IPS DF 6.9 (cell line): Measurements from ENCODE around the gene COASY.

Experiments
- DNase-seq: peaks from one replicate; pipeline ENCODE4 v3.0.0-alpha.2; 2013; ENCODE audit warnings: low read depth, low spot score
- H3K27ac ChIP-seq: one replicate; pipeline ENCODE4 v1.5.1; 2013; ENCODE audit warnings: low read length, control low read depth
- H3K27me3 ChIP-seq: 2 replicates; pipeline ENCODE4 v1.6.1; 2013; ENCODE audit warnings: mild to moderate bottlenecking, low read length; ENCODE audit not compliant: control insufficient read depth, insufficient read depth
- H3K36me3 ChIP-seq: 2 replicates; pipeline ENCODE4 v1.6.1; 2013; ENCODE audit warnings: low read length; ENCODE audit not compliant: control insufficient read depth, insufficient read depth
- H3K4me1 ChIP-seq: 2 replicates; pipeline ENCODE4 v1.6.1; 2013; ENCODE audit warnings: low read length; ENCODE audit not compliant: control insufficient read depth, insufficient read depth
- H3K4me3 ChIP-seq: 2 replicates; pipeline ENCODE4 v1.5.1; 2013; ENCODE audit warnings: mild to moderate bottlenecking, low read length
- H3K9me3 ChIP-seq: 2 replicates; pipeline ENCODE4 v1.6.1; 2013; ENCODE audit warnings: low read length, inconsistent platforms; ENCODE audit not compliant: control insufficient read depth, insufficient read depth
- WGBS: extraction: QIAGEN DNeasy Blood & Tissue Kit; methylation state at CpG from one replicate; pipeline ENCODE4 v1.1.7; 2013; ENCODE audit warnings: mixed read lengths, missing lambda C conversion rate; ENCODE audit not compliant: insufficient read length, insufficient coverage; 5-methylcytosine and 5-hydroxymethylcytosine counted together

The COASY gene

DNA sequence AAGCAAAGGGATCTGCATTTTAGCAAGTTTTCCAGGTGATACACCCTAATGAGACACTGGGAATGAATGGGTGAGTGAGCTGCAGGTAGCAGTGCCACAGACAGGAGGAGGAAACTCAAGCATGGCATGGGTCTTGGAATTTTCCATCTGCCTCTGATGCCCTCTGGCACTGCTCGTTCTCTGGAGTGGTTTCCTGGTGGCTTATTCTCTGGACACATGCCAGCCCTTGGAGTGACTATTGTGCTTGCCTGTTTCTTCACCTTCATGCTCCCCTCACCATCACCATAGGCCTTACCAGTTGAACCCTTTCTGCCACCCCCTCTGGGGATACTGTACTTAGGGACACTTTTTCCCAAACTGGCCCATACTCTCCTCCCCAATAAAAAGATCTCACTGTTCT lies 1.6 kb downstream of the COASY start:
- Histone ChIP-seq H3K36me3 (peaks cover 12% of the 10 kb centered on the region), H3K27me3 (no peaks in the 10 kb centered on the region), H3K4me1 (peaks cover 3% of the 10 kb centered on the region; the same call in 1 of the 2 replicates), H3K9me3 (no peaks in the 10 kb centered on the region), H3K4me3 (no peak overlapping the region), H3K27ac (no peak overlapping the region)
- no peak for DNase-seq
- no CpG with 5 or more reads among the region's 1 CpG for WGBS

- Histone ChIP-seq H3K4me1 (peaks cover 3% of the 10 kb centered on the region; the same call in 1 of the 2 replicates), H3K9me3 (no peaks in the 10 kb centered on the region), H3K36me3 (peaks cover 15% of the 10 kb centered on the region), H3K27me3 (no peaks in the 10 kb centered on the region), H3K27ac (no peak overlapping the region), H3K4me3 (no peak overlapping the region)
- no peak for DNase-seq
- no CpG with 5 or more reads among the region's 9 CpGs for WGBS
Observed at GRCh38 chr17:42563950-42564349, 2.0 kb downstream of the COASY start.

GRCh38 chr17:42564815-42565522 lies 3.0 kb downstream of the COASY start:
- H3K4me1 ChIP-seq, result peaks cover 3% of the 10 kb centered on the region; the same call in 1 of the 2 replicates
- H3K27me3 ChIP-seq, result no peaks in the 10 kb centered on the region
- H3K27ac ChIP-seq, result no peak overlapping the region

GRCh38 chr17:42565523-42566214 lies 3.7 kb downstream of the COASY start:
- H3K36me3 ChIP-seq, result peaks cover 27% of the 10 kb centered on the region
- H3K4me3 ChIP-seq, result no peak overlapping the region
- DNase-seq, result no peak
- H3K4me1 ChIP-seq, result peaks cover 3% of the 10 kb centered on the region; the same call in 1 of the 2 replicates
- H3K27me3 ChIP-seq, result no peaks in the 10 kb centered on the region
- no peak overlapping the region for H3K27ac ChIP-seq
- no peaks in the 10 kb centered on the region for H3K9me3 ChIP-seq
- WGBS, result no CpG with 5 or more reads among the region's 16 CpGs

More at GRCh38 chr17:42564815-42565522, 3.0 kb downstream of the COASY start:
- peaks cover 24% of the 10 kb centered on the region for H3K36me3 ChIP-seq
- no CpG with 5 or more reads among the region's 15 CpGs for WGBS
- H3K4me3 ChIP-seq, result no peak overlapping the region
- no peak for DNase-seq
- no peaks in the 10 kb centered on the region for H3K9me3 ChIP-seq

DNA sequence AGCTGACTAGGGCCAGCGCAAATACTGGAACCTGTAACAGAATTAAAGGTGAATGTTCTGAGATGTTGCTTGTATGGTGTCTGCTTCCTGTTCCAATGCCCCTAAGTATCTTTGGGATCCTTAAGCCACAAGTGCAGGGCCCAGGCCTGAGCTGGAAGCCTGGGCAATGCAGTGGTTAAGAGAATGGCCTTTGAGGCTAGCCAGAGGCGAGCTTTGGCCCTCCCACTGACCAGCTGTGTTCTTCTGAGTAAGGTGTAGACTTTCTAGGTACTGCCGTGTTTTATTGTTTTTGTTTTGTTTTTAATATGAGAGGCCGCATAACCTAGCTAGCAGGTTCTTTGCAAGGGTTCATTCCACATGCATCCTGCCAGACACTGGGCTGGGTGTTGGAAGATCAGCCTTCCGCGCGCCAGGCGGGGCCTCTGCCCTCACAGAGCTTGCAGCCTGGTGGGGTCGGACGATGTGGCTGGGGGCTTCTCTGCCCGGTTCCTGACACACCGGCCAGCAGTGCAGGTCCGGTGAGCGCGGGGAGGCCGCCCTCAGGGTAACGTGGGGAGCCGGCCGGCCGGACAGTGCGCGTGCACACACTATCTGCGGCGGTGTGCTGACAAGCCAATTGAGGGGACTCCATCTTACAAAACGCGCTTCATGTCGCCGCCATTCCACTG lies 4.4 kb downstream of the COASY start:
- Histone ChIP-seq H3K27me3 (no peaks in the 10 kb centered on the region), H3K9me3 (no peaks in the 10 kb centered on the region), H3K4me3 (peak overlapping the region; percentile 20; the same call in 1 of the 2 replicates), H3K36me3 (peaks cover 29% of the 10 kb centered on the region), H3K4me1 (peaks cover 3% of the 10 kb centered on the region; the same call in 1 of the 2 replicates), H3K27ac (no peak overlapping the region)
- no CpG with 5 or more reads among the region's 28 CpGs for WGBS
- no peak for DNase-seq

DNA sequence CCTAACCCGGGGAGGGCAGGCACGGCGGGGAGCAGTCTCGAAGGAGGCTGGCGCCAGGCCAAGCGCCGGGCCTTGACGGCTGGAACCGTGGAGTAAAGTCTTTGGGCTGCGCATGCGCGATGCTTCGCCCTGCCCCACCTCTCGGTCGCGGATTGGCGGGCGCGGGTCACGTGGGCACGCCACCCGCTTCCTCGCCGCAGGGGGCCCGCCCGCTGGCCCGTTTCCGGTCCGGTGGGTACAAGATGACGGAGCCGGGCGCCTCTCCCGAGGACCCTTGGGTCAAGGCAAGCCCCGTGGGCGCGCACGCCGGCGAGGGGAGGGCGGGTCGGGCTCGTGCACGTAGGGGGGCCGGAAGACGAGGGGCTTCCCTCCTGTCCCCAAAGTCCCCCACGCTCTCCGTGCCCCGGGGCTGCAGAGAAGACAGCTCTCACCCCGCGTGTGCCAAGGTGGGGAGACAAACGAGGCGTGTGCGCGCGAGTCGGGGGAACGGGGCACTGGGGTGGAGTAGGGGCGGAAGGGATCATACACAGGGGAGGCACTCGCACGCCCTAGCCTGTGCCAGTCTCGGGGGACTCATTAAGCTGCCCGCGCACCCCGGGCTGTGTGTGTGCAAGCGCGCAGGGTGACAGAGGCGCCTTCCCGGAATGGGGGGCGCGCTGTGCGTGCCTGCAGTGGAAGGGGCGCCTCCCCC lies 5.1 kb downstream of the COASY start, which contains the start of gene MLX:
Gene MLX, plus strand, starts transcription at position 218 of the 691 bp plus-strand sequence. Its CDS starts 25 bp downstream, at position 243.
- Histone ChIP-seq H3K4me1 (peaks cover 3% of the 10 kb centered on the region; the same call in 1 of the 2 replicates), H3K4me3 (peak within 1 kb of the TSS; percentile 76), H3K27ac (no peak within 1 kb of the TSS), H3K27me3 (no peaks in the 10 kb centered on the region), H3K9me3 (no peaks in the 10 kb centered on the region), H3K36me3 (peaks cover 36% of the 10 kb centered on the region)
- DNase-seq, result no peak
- WGBS, result no CpG with 5 or more reads among the region's 72 CpGs

GRCh38 chr17:42568341-42569111 lies 6.6 kb downstream of the COASY start:
- Histone ChIP-seq H3K9me3 (no peaks in the 10 kb centered on the region), H3K27ac (no peak overlapping the region), H3K27me3 (no peaks in the 10 kb centered on the region), H3K4me3 (no peak overlapping the region), H3K36me3 (peaks cover 45% of the 10 kb centered on the region), H3K4me1 (no peaks in the 10 kb centered on the region)
- no CpG with 5 or more reads among the region's 14 CpGs for WGBS
- no peak for DNase-seq

DNA sequence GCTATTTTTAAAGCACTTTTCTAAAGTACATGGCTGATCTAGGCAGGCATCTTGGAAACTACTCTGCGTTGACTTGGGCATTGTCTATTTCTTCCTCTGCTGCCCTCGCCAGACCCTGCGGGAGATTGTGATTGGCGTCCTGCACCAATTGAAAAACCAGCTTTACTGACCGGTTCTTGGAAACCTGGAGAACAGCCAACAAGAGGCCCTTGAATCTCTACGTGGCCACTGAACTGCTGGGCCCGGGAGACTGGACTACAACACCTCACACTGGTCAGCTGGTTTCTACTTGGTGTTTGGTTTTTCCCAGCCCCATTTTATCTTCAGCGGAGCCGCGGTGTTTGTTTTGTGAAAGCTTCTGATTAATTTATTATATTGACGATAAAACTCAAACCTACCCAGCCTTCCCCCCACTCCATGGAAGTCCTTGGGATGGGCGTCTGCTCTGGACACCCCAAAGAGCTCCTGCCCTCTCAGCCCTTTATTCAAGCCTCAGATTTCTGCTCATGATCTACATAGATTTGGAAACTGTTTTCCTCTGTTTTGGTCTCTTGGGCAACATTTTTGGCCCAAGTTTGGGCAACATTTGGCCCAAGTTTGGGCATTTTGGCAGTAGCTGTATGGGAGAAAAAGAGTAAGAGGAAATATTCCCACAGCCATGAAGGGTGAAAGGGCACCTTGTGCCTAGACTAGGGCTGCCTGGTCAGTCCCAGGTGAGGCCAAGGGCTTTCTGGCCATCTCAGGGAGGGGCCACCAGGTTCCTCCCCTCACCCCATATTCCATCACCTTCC lies 9.7 kb downstream of the COASY start:
- Histone ChIP-seq H3K9me3 (no peaks in the 10 kb centered on the region), H3K4me1 (no peaks in the 10 kb centered on the region), H3K4me3 (no peak overlapping the region), H3K27me3 (no peaks in the 10 kb centered on the region), H3K36me3 (peaks cover 40% of the 10 kb centered on the region), H3K27ac (no peak overlapping the region)
- no CpG with 5 or more reads among the region's 12 CpGs for WGBS
- no peak for DNase-seq

DNA sequence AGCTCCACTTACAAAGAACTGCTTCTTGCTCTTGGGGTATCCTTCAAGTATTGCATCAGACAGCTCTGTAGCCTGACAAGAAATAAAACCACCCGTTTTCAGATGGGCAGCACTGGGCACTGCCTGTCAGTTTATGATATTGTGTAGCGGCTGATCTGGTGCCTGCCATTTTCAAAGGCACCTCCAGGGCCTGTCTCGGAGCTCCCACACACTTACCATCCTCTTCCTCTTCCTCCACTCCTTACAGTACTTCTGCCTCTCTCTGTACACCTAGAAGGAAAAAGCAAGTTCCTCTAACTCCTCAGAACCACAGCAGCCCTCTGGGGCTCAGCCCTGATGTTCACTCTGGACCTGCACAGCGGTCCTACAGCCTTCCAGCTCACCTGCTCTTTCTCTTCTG lies 11.1 kb downstream of the COASY start:
- no CpG with 5 or more reads among the region's 4 CpGs for WGBS
- no peak overlapping the region for H3K4me3 ChIP-seq
- H3K27me3 ChIP-seq, result no peaks in the 10 kb centered on the region
- H3K36me3 ChIP-seq, result peaks cover 40% of the 10 kb centered on the region
- no peak overlapping the region for H3K27ac ChIP-seq
- no peaks in the 10 kb centered on the region for H3K4me1 ChIP-seq
- H3K9me3 ChIP-seq, result no peaks in the 10 kb centered on the region
- DNase-seq, result no peak
